KBM-7 (cell line): ENCODE measurements around the gene ST6GAL1.
"Not testable (repeated sequence)": the region's sequence is repeated elsewhere in the genome, so short reads cannot be mapped to it uniquely, and the experiment has no call there.

Experiments
- DNase-seq: peaks from one replicate; pipeline ENCODE4 v3.0.0-alpha.2; 2015
- in situ Hi-C: fragments of 300-500 bp; cut with MboI; formaldehyde crosslinking; loops from 2 replicates; pipeline ENCODE4 v1.14.3; 2020; ENCODE audit warnings: low sequenced_read_pairs, low pct_unique_long_range_greater_than_20kb, mixed read lengths

ST6GAL1 gene

GRCh38 chr3:187010382-187010781 is 80.1 kb downstream of the ST6GAL1 start:
- in situ Hi-C loops, DNase-seq: not testable (repeated sequence)

GRCh38 chr3:187011915-187012314 is 81.6 kb downstream of the ST6GAL1 start:
- in situ Hi-C loops, result no loop called here
- DNase-seq, result peak; percentile 45

DNA sequence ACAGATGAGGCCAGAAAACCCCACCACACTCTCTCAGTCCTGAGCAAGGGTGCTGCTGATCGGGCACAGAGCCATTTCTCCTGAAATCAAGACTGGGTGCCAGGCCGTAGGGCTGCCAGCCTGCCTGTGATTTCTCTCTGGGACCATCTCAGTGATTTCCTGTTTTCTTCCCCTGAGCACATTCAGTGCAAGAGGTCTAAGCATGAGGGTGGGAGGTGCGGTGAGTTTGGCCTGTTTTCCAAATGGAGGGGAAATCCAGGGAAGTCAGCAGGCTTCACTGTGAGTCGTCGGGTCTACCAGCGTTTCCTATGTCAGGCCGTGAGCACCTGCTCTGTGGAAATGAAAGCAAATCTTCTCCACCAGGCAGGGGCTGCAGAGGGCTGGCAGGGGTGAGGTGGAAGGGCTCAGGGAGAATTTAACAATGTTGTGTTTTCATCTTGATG is 82.3 kb downstream of the ST6GAL1 start:
- in situ Hi-C loops, result no loop called here
- no peak for DNase-seq

DNA sequence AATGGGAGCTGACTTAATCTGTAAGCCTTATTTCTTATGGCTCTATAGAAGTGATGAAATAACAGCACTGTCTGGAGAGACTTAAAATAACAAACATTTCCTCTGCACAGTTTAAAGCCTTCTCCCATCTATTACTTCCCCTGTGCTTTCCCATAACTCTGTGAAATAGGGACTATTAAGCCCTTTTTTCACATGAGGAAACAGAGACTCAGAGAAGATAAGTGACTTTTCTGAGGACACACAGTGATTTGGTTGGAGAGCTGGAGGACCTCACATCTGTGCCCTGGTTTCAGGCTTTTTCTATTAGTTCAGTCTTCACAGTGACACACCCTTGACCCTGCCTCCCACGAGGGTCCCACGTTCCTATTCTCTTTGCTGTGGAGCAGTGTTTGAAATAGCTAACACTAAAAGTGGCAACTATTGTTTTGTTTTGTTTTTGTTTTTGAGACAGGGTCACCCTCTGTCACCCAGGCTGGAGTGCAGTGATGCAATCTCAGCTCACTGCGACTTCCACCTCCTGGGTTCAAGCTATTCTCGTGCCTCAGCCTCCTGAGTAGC is 82.9 kb downstream of the ST6GAL1 start:
- in situ Hi-C loops, result no loop called here
- DNase-seq, result peak; percentile 22

DNA sequence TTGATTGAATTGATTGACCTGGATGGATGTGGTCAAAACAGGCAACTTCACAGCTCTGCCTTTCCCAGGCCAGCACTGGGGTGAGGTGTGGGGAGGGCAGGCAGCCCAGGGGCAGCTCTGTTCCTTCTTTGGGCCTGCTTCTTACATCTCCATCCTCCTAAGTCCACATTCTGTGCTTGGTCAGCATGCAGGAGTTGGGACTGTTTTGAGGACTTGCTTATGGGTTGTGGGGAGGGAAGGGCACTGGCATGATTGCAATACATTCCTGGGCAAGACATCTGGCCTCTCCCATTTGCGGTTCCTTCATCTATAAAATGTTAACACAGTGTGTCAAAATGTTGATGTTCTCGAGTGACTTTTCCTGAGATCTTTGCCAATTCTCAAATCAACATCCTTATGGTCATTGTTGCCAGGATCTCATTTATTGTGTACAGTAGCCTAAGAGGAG is 84.1 kb downstream of the ST6GAL1 start:
- no peak for DNase-seq
- in situ Hi-C loops, result no loop called here

- DNase-seq, result no peak
- in situ Hi-C loops, result no loop called here
Observed at GRCh38 chr3:187015903-187016638, 85.7 kb downstream of the ST6GAL1 start.

- in situ Hi-C loops, result no loop called here
- peak; percentile 34 for DNase-seq
Observed at GRCh38 chr3:187016639-187017345, 86.5 kb downstream of the ST6GAL1 start.

GRCh38 chr3:187017511-187018230 is 87.3 kb downstream of the ST6GAL1 start:
- peak; percentile 28 for DNase-seq
- in situ Hi-C loops, result no loop called here

DNA sequence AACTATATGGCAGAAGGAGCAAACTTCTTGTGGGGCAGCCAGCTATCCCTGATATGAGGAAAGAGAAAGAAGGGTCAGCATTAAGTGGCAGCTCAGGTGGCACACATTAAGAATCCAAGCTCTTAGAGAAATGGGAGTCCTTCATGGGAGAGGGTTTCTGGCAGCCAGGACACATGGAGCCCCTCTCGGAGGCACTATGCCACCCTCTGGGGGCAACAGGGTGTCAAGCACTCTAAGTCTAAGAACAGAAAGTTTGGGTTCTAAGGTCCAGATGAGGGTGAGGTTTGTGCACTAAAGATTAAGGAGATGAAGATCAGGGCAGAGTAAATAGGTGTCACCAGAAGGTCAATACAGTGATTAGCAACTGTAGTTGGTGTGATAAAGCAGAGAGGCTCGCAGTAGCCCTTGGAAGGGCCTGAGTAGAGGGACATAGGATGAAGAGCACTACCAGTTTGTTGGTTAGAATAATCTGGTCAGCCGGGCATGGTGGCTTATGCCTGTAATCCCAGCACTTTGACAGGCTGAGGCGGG is 89.3 kb downstream of the ST6GAL1 start:
- DNase-seq, result no peak
- in situ Hi-C loops, result no loop called here

- in situ Hi-C loops, result no loop called here
Observed at GRCh38 chr3:187020376-187020775, 90.0 kb downstream of the ST6GAL1 start.

DNA sequence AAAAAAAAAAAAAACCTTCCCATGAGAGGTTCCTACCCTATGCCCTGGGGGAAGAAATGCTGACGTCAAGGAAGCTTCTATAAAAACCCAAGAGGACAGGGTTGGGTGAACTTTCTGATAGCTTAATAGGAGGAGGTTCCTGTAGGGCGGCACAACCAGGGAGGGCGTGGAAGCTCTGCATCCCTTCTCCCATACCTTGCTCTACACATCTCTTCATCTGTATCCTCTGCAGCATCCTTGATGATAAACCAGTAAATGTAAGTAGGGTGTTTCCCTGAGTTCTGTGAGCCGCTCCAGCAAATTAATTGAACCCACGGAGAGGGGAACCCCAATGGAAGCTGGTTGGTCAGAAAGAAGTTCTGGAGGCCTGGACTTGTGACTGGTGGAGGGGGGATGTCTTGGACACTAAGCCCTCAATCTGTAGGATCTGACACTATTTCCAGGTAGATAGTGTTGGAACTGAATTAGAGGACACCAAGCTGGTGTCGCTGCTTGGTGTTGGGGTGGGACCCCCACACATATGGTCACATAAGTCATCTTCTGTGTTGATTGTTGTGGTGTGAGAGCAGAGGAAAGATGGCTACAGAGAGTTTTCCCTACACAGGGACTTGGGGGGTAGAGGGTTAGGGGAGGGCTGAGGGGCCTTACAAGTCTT is 91.5 kb downstream of the ST6GAL1 start:
- DNase-seq, result no peak
- in situ Hi-C loops, result no loop called here

More at GRCh38 chr3:187020376-187020775, 90.0 kb downstream of the ST6GAL1 start:
- DNase-seq, result no peak

DNA sequence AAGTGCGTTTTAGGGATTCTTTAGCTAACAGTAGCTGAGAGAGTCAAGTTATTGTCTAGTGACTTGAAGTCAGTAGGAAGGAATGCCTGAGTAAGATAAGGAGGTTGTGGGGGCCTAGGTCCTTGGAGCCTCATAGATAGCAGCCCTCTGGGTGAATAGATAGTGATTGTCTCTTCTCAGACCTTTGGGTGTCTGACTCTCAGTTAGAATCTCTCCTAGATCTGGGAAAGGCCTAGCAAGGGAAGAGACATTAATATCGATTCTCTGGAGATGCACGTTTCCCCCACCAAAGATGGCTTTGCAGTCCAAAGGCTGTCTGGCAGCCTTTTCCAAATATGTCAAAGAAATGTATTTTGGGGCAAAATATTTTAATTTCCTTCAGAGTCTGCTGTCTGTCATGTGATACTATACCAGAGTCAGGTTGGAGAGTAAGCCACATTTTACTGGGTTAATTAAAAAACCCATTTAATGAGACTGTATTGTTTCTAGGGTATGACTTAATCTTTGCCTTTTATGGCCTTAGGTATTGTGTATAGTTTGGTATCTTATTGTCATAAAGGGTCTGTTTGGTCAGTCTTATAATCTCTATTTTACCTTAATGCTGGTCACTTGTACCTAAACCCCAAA is 92.2 kb downstream of the ST6GAL1 start:
- in situ Hi-C loops, result no loop called here
- no peak for DNase-seq

DNA sequence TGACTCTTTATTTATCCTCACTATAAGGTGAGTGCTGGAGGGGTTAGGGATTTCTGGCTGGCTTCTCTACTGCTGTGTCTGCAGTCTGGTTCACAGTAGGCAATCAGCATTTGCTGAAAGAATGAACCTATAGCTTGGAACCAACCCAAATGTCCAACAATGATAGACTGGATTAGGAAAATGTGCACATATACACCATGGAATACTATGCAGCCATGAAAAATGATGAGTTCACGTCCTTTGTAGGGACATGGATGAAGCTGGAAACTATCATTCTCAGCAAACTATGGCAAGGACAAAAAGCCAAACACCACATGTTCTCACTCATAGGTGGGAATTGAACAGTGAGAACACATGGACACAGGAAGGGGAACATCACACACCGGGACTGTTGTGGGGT is 93.0 kb downstream of the ST6GAL1 start:
- DNase-seq, in situ Hi-C loops: not testable (repeated sequence)

- in situ Hi-C loops, result no loop called here
- DNase-seq, result peak; percentile 34
Observed at GRCh38 chr3:187024536-187025226, 94.4 kb downstream of the ST6GAL1 start.

GRCh38 chr3:187025254-187025655 is 94.9 kb downstream of the ST6GAL1 start:
- in situ Hi-C loops, result no loop called here
- DNase-seq, result peak; percentile 60

DNA sequence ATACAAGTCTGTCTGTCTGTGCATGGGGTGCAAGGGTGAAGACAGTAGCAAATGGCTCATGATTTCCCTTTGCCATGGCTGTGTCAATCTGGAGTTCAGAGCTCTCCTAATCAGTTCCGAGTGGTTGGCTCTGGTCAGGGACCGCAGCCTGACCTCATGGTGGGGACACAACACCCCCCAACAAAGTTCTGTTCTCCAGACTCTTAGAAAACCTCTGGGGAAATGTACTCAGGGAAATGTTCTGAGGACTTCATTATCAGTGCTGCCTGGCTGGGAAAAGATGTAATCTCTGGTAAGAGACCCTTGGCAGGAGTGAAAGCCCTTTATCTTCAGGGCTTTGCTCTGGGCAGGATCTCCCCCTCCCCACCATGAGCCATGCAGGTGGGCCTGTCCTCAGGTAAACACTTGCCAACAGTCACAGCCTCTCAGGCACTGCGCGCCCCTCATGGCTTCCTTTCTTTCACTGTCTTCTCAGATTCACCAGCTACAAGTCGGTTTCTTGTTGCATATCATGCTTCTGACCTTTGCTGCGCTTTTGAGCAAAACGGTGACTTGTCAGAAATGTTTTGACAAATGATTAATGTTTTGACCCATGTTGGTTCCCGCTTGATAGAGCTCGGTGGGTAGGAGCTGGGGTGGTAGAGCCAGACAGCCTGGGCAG is 95.5 kb downstream of the ST6GAL1 start:
- in situ Hi-C loops, result no loop called here
- no peak for DNase-seq

DNA sequence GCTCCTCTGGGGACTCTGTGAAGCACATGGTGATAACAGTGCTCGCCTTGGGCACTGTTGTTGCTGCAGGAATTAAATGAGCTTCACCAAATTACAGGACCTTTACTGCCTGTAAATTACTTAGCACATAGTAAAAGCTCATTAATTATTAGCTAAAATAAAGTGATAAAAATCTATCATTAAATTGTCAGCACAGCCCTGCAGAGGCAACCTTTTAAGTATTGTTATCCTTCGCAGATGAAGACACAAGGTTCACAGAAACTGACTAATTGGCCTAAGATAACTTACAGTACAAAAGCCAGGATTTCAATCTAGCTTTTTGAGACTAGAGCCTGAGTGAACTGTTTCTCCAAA is 96.0 kb downstream of the ST6GAL1 start:
- no peak for DNase-seq
- in situ Hi-C loops, result no loop called here
